GM12878 (cell line): ENCODE results near the gene TRPV5.

Source experiments
- BRCA1 ChIP-seq: IDR thresholded peaks from 2 replicates; pipeline ENCODE4 v1.6.1; 2011; ENCODE audit warnings: low read depth, low read length, improper control_type of control experiment
- CBX5 ChIP-seq: sonication (generic); IDR thresholded peaks from 2 replicates; pipeline ENCODE4 v1.6.1; 2016; ENCODE audit warnings: low read depth, moderate library complexity, mild to moderate bottlenecking, inconsistent platforms
- CEBPB ChIP-seq, 2 experiments: fragments of 150-350 bp in 1 of 2; IDR thresholded peaks; 2 replicates each; pipeline ENCODE4 v1.6.1; 2012 to 2014; ENCODE audit warnings: low read depth in 2 of 2, low read length in 2 of 2, borderline replicate concordance in 1 of 2, inconsistent platforms in 1 of 2
- CREM ChIP-seq: IDR thresholded peaks from 2 replicates; pipeline ENCODE4 v1.6.1; 2014; ENCODE audit warnings: antibody characterized with exemption, low read depth
- CTCF ChIP-seq, 3 experiments: IDR thresholded peaks in 2 of 3; conservative IDR thresholded peaks in 1 of 3; 2 replicates each; pipeline ENCODE4 v1.5.1; 2011; ENCODE audit warnings: low read depth in 3 of 3, low read length in 3 of 3, mild to moderate bottlenecking in 3 of 3, control low read depth in 2 of 3, moderate library complexity in 2 of 3, inconsistent platforms in 1 of 3, mixed read lengths in 1 of 3; ENCODE audit not compliant: control insufficient read depth in 2 of 3, insufficient read depth in 1 of 3; ENCODE audit errors: extremely low read depth in 1 of 3
- EP300 ChIP-seq, 2 experiments: fragments of 150-350 bp in 1 of 2; IDR thresholded peaks; 2 replicates each; pipeline ENCODE4 v1.6.1; 2011 to 2012; ENCODE audit warnings: low read depth in 2 of 2, low read length in 2 of 2, borderline replicate concordance in 1 of 2, improper control_type of control experiment in 1 of 2, inconsistent platforms in 1 of 2; ENCODE audit not compliant: control insufficient read depth in 1 of 2
- IRF3 ChIP-seq: fragments of 450-650 bp; IDR thresholded peaks from 2 replicates; pipeline ENCODE4 v1.6.1; 2014; ENCODE audit warnings: mild to moderate bottlenecking
- JUND ChIP-seq: IDR thresholded peaks from 2 replicates; pipeline ENCODE4 v1.6.1; 2012; ENCODE audit warnings: low read depth, mild to moderate bottlenecking, low read length, improper control_type of control experiment, moderate library complexity
- MEF2A ChIP-seq: IDR thresholded peaks from 2 replicates; pipeline ENCODE4 v1.6.1; 2011; ENCODE audit warnings: low read depth, mild to moderate bottlenecking, low read length, moderate library complexity; ENCODE audit not compliant: insufficient read depth
- NFYB ChIP-seq: IDR thresholded peaks from 2 replicates; pipeline ENCODE4 v1.6.1; 2011; ENCODE audit warnings: low read depth, mild to moderate bottlenecking, low read length, improper control_type of control experiment, moderate library complexity; ENCODE audit not compliant: insufficient read depth
- POLR2A ChIP-seq: IDR thresholded peaks from 2 replicates; pipeline ENCODE4 v1.6.1; 2011; ENCODE audit warnings: low read depth, mild to moderate bottlenecking, low read length
- POLR2AphosphoS2 ChIP-seq: IDR thresholded peaks from 2 replicates; pipeline ENCODE4 v1.6.1; 2011; ENCODE audit warnings: low read depth, mild to moderate bottlenecking, low read length, improper control_type of control experiment, moderate library complexity
- STAT1 ChIP-seq: fragments of 450-650 bp; conservative IDR thresholded peaks from 2 replicates; pipeline ENCODE4 v1.6.1; 2014; ENCODE audit warnings: antibody characterized with exemption, mild to moderate bottlenecking
- TF ChIP-seq, protein P1 (sequence below): fragments of 450-650 bp; IDR thresholded peaks from 2 replicates; pipeline ENCODE4 v1.6.1; 2017; ENCODE audit warnings: antibody characterized with exemption, mild to moderate bottlenecking, moderate library complexity

DNA sequence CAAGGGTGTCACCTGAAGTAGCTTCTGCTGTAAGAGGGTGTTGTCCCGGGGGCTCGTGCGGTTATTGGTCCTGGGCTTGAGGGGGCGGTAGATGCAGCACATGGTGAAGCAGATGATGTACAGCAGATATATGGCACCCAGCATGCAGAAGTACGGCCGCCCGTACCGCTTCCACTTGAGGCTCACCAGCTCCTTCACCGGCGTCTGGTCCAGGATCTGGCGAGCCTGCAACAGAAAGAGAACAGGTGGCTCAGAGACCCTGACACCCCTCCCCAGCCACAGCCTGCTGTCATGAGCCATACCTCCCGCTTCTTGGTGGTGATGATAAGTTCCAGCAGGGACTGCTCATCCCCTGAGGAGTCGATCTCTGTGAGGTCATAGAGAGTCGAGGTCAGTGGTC lies 58.1 kb downstream of the TRPV5 start:
- TF ChIP-seq CBX5 (no peak), IRF3 (no peak), EP300 (IDR thresholded peaks at IDR 0.05; ENCODE audit: borderline replicate concordance in 1 of 2, control insufficient read depth in 1 of 2, low read depth in 2 of 2, low read length in 2 of 2) (no peak), CTCF (IDR thresholded peaks at IDR 0.05 in 2 of 3, conservative IDR thresholded peaks at IDR 0.05 in 1 of 3; ENCODE audit: control insufficient read depth in 2 of 3, extremely low read depth in 1 of 3, insufficient read depth in 1 of 3, low read depth in 3 of 3, low read length in 3 of 3) (no peak), BRCA1 (no peak), MEF2A (no peak), POLR2AphosphoS2 (no peak), NFYB (no peak), POLR2A (no peak), CEBPB (IDR thresholded peaks at IDR 0.05; ENCODE audit: borderline replicate concordance in 1 of 2, low read depth in 2 of 2, low read length in 2 of 2) (no peak), JUND (no peak), STAT1 (no peak), CREM (no peak)
- TF ChIP-seq, protein P1, sequence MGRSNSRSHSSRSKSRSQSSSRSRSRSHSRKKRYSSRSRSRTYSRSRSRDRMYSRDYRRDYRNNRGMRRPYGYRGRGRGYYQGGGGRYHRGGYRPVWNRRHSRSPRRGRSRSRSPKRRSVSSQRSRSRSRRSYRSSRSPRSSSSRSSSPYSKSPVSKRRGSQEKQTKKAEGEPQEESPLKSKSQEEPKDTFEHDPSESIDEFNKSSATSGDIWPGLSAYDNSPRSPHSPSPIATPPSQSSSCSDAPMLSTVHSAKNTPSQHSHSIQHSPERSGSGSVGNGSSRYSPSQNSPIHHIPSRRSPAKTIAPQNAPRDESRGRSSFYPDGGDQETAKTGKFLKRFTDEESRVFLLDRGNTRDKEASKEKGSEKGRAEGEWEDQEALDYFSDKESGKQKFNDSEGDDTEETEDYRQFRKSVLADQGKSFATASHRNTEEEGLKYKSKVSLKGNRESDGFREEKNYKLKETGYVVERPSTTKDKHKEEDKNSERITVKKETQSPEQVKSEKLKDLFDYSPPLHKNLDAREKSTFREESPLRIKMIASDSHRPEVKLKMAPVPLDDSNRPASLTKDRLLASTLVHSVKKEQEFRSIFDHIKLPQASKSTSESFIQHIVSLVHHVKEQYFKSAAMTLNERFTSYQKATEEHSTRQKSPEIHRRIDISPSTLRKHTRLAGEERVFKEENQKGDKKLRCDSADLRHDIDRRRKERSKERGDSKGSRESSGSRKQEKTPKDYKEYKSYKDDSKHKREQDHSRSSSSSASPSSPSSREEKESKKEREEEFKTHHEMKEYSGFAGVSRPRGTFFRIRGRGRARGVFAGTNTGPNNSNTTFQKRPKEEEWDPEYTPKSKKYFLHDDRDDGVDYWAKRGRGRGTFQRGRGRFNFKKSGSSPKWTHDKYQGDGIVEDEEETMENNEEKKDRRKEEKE = no peak
